ENCODE measurements around the gene SIKE1. TPM values are rescaled to one million over a fixed set of nuclear protein-coding genes. Genes with fewer than 3 reads are reported as not detected.
"Not testable (repeated sequence)": the region's sequence is repeated elsewhere in the genome, so short reads cannot be mapped to it uniquely, and the experiment has no call there.

Gene SIKE1
- total RNA-seq, 1 experiment from 2014 or later, result 60.7 TPM

DNA sequence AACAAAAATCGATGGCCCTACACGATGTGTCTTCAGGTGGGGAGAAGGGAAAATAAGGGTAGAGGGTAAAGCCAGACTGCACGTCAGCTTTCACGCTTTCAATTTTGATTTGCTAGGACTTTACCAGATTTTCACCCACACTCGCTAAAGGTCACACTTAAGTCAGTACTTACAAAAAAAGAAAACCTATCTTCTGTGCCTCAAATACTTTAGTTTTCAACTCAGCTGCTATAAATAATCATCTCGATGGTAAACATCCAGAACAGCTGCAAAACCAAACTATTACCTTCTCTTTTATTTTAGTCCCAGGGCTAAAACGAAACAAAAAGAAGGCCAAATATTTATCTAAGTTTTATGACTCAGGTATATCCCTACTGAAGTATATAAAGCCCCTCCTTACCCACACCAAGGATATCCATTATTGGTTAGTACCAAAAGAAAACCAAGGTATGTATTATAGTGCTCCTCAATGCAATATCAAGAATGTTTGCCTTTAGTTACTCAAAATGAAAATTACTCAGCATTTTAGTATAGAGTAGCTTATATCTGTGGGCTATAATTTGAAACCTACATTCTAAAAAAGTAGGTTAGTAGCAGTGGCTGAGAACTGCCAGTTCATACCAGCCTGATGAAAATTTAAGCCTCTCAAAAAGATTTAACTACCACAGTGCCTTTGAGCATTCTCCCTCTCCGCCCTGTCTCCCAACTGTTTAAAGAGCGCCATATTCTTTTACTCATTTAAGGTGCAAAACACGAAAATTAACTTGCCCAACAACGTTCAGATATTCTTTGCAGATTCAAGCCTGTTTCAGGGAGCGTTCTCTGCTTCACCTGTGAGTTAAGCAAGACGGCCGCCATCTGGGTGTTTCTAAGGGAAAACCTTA is 24.2 kb downstream of the SIKE1 start:
- intact Hi-C loops (cut with micrococcal nuclease), result loop anchor here (5.0 to 10.0 kb wide), 2 partner anchors 289 to 409 kb away; no protein-coding TSS in a partner anchor
- Histone ChIP-seq H3K9me3 (ENCODE audit: control insufficient read depth in 1 of 2, insufficient read depth in 1 of 2, low read depth in 1 of 2, low read length in 2 of 2) (no peaks in the 10 kb centered on the region), H3K4me1 (ENCODE audit: control insufficient read depth in 1 of 2, insufficient read depth in 2 of 2, low read length in 2 of 2) (peaks cover 12 to 28% of the 10 kb centered on the region in 2 experiments), H3K36me3 (ENCODE audit: control insufficient read depth in 1 of 2, insufficient read depth in 2 of 2, low read length in 2 of 2) (no peaks in the 10 kb centered on the region; a peak in 1 of 4 replicates), H3K9me2 (ENCODE audit: insufficient read depth) (no peaks in the 10 kb centered on the region), H3K4me2 (ENCODE audit: low read length) (peak overlapping the region; percentile 89), H3K79me2 (ENCODE audit: insufficient read depth, low read length) (peaks cover 65% of the 10 kb centered on the region), H3K4me3 (replicated peaks in 1 of 2; ENCODE audit: low read depth in 1 of 2, low read length in 2 of 2) (peak overlapping the region; percentile 80 to 97), H3K27me3 (ENCODE audit: insufficient read depth, low read length) (no peaks in the 10 kb centered on the region), H2AFZ (ENCODE audit: low read depth, low read length, poor library complexity, severe bottlenecking) (no peak overlapping the region), H3K27ac (ENCODE audit: low read depth, low read length) (peak overlapping the region; percentile 93; the same call in 1 of the 2 replicates), H4K20me1 (ENCODE audit: insufficient read depth) (peaks cover 54% of the 10 kb centered on the region), H3K9ac (ENCODE audit: low read length) (peak overlapping the region; percentile 100)
- ChIA-PET CTCF (no interaction called here), RAD21 (ENCODE audit: low non-redundant PET in 1 of 2, low total read pairs in 2 of 2, uncharacterized antibody in 2 of 2, unreplicated experiment in 2 of 2) (no interaction called here), POLR2A (no interaction called here)
- no peak for TF ChIP-seq TCF7L2 (IDR thresholded peaks at IDR 0.05; ENCODE audit: borderline replicate concordance, extremely low read depth, insufficient read depth, insufficient read length)
- no peak for TF ChIP-seq YY1 (IDR thresholded peaks at IDR 0.05; ENCODE audit: extremely low read depth, insufficient replicate concordance, low read depth, low read length)
- DNase-seq (ENCODE audit: low read depth, low spot score), result no peak
- BruUV-seq (replicated peaks), result no TSS peak
- no peak for ATAC-seq

DNA sequence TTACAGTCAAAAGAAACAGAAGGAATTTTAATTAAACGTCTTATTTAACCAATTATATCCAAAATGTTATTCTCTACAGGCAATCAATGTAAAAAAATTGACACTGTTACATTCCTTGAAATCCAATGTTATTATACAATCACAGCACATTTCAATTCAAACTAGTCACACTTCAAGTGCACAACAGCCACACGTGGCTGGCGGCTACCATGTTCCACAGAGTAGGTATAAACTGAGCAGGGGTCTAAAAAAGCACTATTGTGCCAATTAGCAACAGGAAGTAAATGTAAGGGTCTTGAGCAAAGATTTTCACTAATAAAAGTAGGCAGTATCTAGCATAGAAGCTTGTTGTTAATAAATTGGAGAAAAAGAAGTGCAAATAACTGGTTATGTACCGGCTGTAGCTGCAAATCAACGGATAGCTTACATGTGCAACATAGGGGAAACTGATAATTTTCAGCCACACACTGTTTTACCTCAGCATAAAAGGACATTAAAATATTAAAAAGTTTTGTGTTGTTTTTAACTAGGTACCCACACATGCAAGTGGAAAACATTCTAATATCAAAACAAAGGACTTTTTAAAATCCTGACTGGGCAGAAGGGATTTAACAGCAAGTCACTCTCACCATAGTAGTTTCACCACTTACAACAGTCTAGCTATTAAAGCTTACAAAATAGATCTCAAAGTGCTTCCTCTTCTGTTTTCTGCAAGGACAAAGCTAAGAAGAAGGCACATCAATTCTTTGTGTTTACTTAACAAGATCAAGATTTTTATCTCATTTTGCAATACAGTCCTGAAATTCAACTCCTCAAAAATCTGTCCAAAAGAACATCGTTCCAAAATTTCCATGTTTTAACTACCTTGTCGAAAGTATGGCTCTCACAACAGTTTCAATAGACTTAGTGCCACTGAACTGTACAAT is 25.2 kb downstream of the SIKE1 start:
- no peak overlapping the region for H2AFZ ChIP-seq (ENCODE audit: low read depth, low read length, poor library complexity, severe bottlenecking)
- no TSS peak for BruUV-seq (replicated peaks)
- ChIA-PET RAD21 (ENCODE audit: low non-redundant PET in 1 of 2, low total read pairs in 2 of 2, uncharacterized antibody in 2 of 2, unreplicated experiment in 2 of 2) (no interaction called here), POLR2A (no interaction called here), CTCF (no interaction called here)
- no peaks in the 10 kb centered on the region for H3K9me2 ChIP-seq (ENCODE audit: insufficient read depth)
- no peaks in the 10 kb centered on the region for H3K9me3 ChIP-seq (ENCODE audit: control insufficient read depth in 1 of 2, insufficient read depth in 1 of 2, low read depth in 1 of 2, low read length in 2 of 2)
- peaks cover 0 to 7% of the 10 kb centered on the region in 2 experiments; a peak in 2 of 4 replicates for H3K36me3 ChIP-seq (ENCODE audit: control insufficient read depth in 1 of 2, insufficient read depth in 2 of 2, low read length in 2 of 2)
- H3K4me2 ChIP-seq (ENCODE audit: low read length), result peak overlapping the region; percentile 89; the same call in 1 of the 2 replicates
- no peak overlapping the region for H3K9ac ChIP-seq (ENCODE audit: low read length)
- intact Hi-C loops (cut with micrococcal nuclease), result loop anchor here (5.0 to 10.0 kb wide), 2 partner anchors 290 to 408 kb away; no protein-coding TSS in a partner anchor
- H4K20me1 ChIP-seq (ENCODE audit: insufficient read depth), result peaks cover 63% of the 10 kb centered on the region
- H3K4me3 ChIP-seq (replicated peaks in 1 of 2; ENCODE audit: low read depth in 1 of 2, low read length in 2 of 2), result no peak overlapping the region
- DNase-seq (ENCODE audit: low read depth, low spot score) (no peak), ATAC-seq (no peak)
- no peak overlapping the region for H3K27ac ChIP-seq (ENCODE audit: low read depth, low read length)
- no peaks in the 10 kb centered on the region for H3K27me3 ChIP-seq (ENCODE audit: insufficient read depth, low read length)
- H3K79me2 ChIP-seq (ENCODE audit: insufficient read depth, low read length), result peaks cover 75% of the 10 kb centered on the region
- no peak for TF ChIP-seq SRF (IDR thresholded peaks at IDR 0.05; ENCODE audit: low read depth)
- TF ChIP-seq JUND (IDR thresholded peaks at IDR 0.05), result no peak
- TF ChIP-seq SIN3A (IDR thresholded peaks at IDR 0.05; ENCODE audit: low read depth), result no peak
- TF ChIP-seq ZNF274 (IDR thresholded peaks at IDR 0.05; ENCODE audit: low read depth, low read length), result no peak
- peaks cover 12 to 28% of the 10 kb centered on the region in 2 experiments for H3K4me1 ChIP-seq (ENCODE audit: control insufficient read depth in 1 of 2, insufficient read depth in 2 of 2, low read length in 2 of 2)

DNA sequence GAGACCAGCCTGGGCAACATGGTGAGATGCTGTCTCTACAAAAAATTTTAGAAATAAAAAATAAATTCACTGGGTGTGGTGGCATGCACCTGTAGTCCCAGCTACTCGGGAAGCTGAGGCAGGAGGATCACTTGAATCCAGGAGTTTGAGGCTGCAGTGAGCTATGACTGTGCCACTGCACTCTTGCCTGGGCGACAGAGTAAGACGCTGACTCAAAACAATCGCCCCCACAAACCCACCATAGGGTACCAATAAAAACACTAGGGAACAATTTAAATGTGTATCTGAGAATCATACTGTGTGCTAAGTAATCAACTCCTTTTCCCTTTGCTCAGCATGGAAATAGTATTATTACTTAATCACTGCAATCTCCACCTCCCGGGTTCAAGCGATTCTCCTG is 26.8 kb downstream of the SIKE1 start:
- H3K9ac ChIP-seq (ENCODE audit: low read length); H2AFZ ChIP-seq (ENCODE audit: low read depth, low read length, poor library complexity, severe bottlenecking); POLR2A ChIA-PET; CTCF ChIA-PET; H3K4me3 ChIP-seq (replicated peaks in 1 of 2; ENCODE audit: low read depth in 1 of 2, low read length in 2 of 2); H3K4me2 ChIP-seq (ENCODE audit: low read length); H3K9me2 ChIP-seq (ENCODE audit: insufficient read depth); BruUV-seq (replicated peaks); DNase-seq (ENCODE audit: low read depth, low spot score); H3K9me3 ChIP-seq (ENCODE audit: control insufficient read depth in 1 of 2, insufficient read depth in 1 of 2, low read depth in 1 of 2, low read length in 2 of 2); H3K27ac ChIP-seq (ENCODE audit: low read depth, low read length); RAD21 ChIA-PET (ENCODE audit: low non-redundant PET in 1 of 2, low total read pairs in 2 of 2, uncharacterized antibody in 2 of 2, unreplicated experiment in 2 of 2); H3K27me3 ChIP-seq (ENCODE audit: insufficient read depth, low read length); ATAC-seq: not testable (repeated sequence)
- peaks cover 10 to 19% of the 10 kb centered on the region in 2 experiments for H3K36me3 ChIP-seq (ENCODE audit: control insufficient read depth in 1 of 2, insufficient read depth in 2 of 2, low read length in 2 of 2)
- intact Hi-C loops (cut with micrococcal nuclease), result loop anchor here (10.0 kb wide), 1 partner anchor 291 kb away; no protein-coding TSS in a partner anchor
- H4K20me1 ChIP-seq (ENCODE audit: insufficient read depth), result peaks cover 75% of the 10 kb centered on the region
- H3K4me1 ChIP-seq (ENCODE audit: control insufficient read depth in 1 of 2, insufficient read depth in 2 of 2, low read length in 2 of 2), result peaks cover 11 to 26% of the 10 kb centered on the region in 2 experiments
- peaks cover 91% of the 10 kb centered on the region for H3K79me2 ChIP-seq (ENCODE audit: insufficient read depth, low read length)

Data from HCT116 (cell line).